Kidney epithelial cell (primary cell): ENCODE measurements around the gene AGBL4. TPM values are rescaled to one million over a fixed set of nuclear protein-coding genes. Genes with fewer than 3 reads are reported as not detected.
"Not testable (repeated sequence)": the region's sequence is repeated elsewhere in the genome, so short reads cannot be mapped to it uniquely, and the experiment has no call there.

Experiments used
- DNase-seq: peaks from one replicate; pipeline ENCODE4 v3.0.0-alpha.2; 2010; ENCODE audit warnings: low read depth
- H3K27me3 ChIP-seq: 2 replicates; pipeline ENCODE4 v1.6.0; 2011; ENCODE audit warnings: low read length; ENCODE audit not compliant: control insufficient read depth, insufficient read depth
- H3K36me3 ChIP-seq: 2 replicates; pipeline ENCODE4 v1.5.1; 2011; ENCODE audit warnings: low read length; ENCODE audit not compliant: control insufficient read depth, insufficient read depth
- H3K4me3 ChIP-seq: 2 replicates; pipeline ENCODE4 v1.5.1; 2011; ENCODE audit warnings: low read depth, mild to moderate bottlenecking, control low read depth, low read length
- total RNA-seq: library from RNA; depleted of rRNA; stranded (reverse); fragments of >200 nt; gene quantifications from 2 replicates; pipeline ENCODE4 v1.2.3, GENCODE V29; 2015
- TF ChIP-seq, protein P1 (sequence below): IDR thresholded peaks from 2 replicates; pipeline ENCODE4 v1.5.1; 2011; ENCODE audit warnings: mild to moderate bottlenecking, moderate library complexity, low read length, control low read depth, inconsistent platforms; ENCODE audit not compliant: insufficient read depth, poor library complexity, severe bottlenecking

The AGBL4 gene
- total RNA-seq, 1 donor from 2014 or later = not detected

- no peaks in the 10 kb centered on the region for H3K36me3 ChIP-seq
- H3K4me3 ChIP-seq = no peak overlapping the region
- no peak for DNase-seq
- TF ChIP-seq, protein P1, sequence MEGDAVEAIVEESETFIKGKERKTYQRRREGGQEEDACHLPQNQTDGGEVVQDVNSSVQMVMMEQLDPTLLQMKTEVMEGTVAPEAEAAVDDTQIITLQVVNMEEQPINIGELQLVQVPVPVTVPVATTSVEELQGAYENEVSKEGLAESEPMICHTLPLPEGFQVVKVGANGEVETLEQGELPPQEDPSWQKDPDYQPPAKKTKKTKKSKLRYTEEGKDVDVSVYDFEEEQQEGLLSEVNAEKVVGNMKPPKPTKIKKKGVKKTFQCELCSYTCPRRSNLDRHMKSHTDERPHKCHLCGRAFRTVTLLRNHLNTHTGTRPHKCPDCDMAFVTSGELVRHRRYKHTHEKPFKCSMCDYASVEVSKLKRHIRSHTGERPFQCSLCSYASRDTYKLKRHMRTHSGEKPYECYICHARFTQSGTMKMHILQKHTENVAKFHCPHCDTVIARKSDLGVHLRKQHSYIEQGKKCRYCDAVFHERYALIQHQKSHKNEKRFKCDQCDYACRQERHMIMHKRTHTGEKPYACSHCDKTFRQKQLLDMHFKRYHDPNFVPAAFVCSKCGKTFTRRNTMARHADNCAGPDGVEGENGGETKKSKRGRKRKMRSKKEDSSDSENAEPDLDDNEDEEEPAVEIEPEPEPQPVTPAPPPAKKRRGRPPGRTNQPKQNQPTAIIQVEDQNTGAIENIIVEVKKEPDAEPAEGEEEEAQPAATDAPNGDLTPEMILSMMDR = no peak
- H3K27me3 ChIP-seq = no peaks in the 10 kb centered on the region
Measured at GRCh38 chr1:48523558-48523957, 1500.2 kb downstream of the AGBL4 start.

- DNase-seq, H3K36me3 ChIP-seq, H3K4me3 ChIP-seq, H3K27me3 ChIP-seq: not testable (repeated sequence)
Measured at GRCh38 chr1:48519896-48520295, 1503.9 kb downstream of the AGBL4 start.

- Histone ChIP-seq H3K4me3 (no peak overlapping the region), H3K36me3 (no peaks in the 10 kb centered on the region), H3K27me3 (no peaks in the 10 kb centered on the region)
- DNase-seq = no peak
- TF ChIP-seq, protein P1 = no peak
Measured at GRCh38 chr1:48506870-48507269, 1516.9 kb downstream of the AGBL4 start.

GRCh38 chr1:48500541-48501450 is 1523.0 kb downstream of the AGBL4 start:
- TF ChIP-seq, protein P1 = no peak
- Histone ChIP-seq H3K36me3 (no peaks in the 10 kb centered on the region), H3K27me3 (no peaks in the 10 kb centered on the region), H3K4me3 (no peak overlapping the region)
- no peak for DNase-seq

- TF ChIP-seq, protein P1 = no peak
- H3K27me3 ChIP-seq = no peaks in the 10 kb centered on the region
- no peak overlapping the region for H3K4me3 ChIP-seq
- no peak for DNase-seq
- no peaks in the 10 kb centered on the region for H3K36me3 ChIP-seq
Measured at GRCh38 chr1:48499211-48499735, 1524.5 kb downstream of the AGBL4 start.

DNA sequence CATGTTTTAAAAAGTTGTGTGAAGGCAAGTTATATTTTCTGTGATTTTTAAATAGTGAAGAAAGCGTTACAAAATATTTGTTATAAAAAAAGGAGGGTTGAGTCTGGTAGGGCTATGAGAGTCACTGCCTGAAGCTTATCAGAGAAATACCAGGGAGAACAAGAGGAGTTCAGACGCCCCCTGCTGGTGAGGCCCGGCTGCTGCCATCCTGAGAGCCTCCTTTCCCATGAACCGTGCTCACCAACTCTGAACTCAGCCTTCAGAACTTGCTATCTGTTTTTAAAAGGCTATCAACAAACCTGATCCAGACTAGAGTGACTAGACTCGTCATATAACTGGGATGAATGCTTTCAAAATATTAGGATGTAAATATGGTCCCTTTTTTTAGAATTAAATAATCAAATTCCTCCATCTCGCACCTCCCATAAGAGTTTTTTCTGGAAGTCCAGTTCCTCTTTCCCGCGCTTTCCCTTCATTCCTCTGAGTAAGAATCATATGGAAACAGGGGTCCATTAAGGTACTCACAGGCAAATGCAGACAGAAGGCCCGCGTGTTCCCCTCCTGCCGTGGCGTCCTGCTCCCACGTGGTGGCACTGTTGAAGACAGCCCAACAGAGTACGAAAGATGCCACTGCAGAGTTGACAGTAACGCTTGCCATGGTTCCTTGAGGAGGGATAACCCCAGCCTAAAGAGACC is 1525.5 kb downstream of the AGBL4 start:
- Histone ChIP-seq H3K36me3 (no peaks in the 10 kb centered on the region), H3K27me3 (no peaks in the 10 kb centered on the region), H3K4me3 (no peak overlapping the region)
- no peak for DNase-seq
- TF ChIP-seq, protein P1 = peak; percentile 99
